ENCODE data around the gene PRDM7. TPM values are rescaled to one million over a fixed set of nuclear protein-coding genes. Genes with fewer than 3 reads are reported as not detected.

PRDM7 gene
- total RNA-seq, 1 experiment from 2014 or later, result not detected

GRCh38 chr16:90081606-90081970 lies 4.5 kb upstream of the PRDM7 start:
- H3K4me3 Mint-ChIP-seq, result peak overlapping the region; percentile 91
- H3K4me1 Mint-ChIP-seq, result peaks cover 16% of the 10 kb centered on the region
- no peak overlapping the region for H3K27ac Mint-ChIP-seq
- no peak for ATAC-seq
- H3K36me3 Mint-ChIP-seq, result no peaks in the 10 kb centered on the region
- POLR2A ChIA-PET, result no interaction called here
- peaks cover 66% of the 10 kb centered on the region for H3K27me3 Mint-ChIP-seq (ENCODE audit: low read depth)
- TF ChIP-seq NFATC4 (CRISPR knock-in tag; IDR thresholded peaks at IDR 0.05) (no peak), RORB (CRISPR knock-in tag; IDR thresholded peaks at IDR 0.05) (no peak), RELA (CRISPR knock-in tag; IDR thresholded peaks at IDR 0.05; ENCODE audit: borderline replicate concordance) (no peak), TCF7 (CRISPR knock-in tag; IDR thresholded peaks at IDR 0.05; ENCODE audit: low read depth) (no peak), FOXJ3 (CRISPR knock-in tag; IDR thresholded peaks at IDR 0.05; ENCODE audit: borderline replicate concordance) (no peak)
- peaks cover 11% of the 10 kb centered on the region for H3K9me3 Mint-ChIP-seq
- CTCF ChIA-PET, result interaction anchor here (0.7 to 2.8 kb wide), 14 partner anchors 9 to 375 kb away, joined by 3 to 26 read pairs (median 5); partner anchors contain the start of gene DBNDD1
- peak; percentile 27 for DNase-seq (ENCODE audit: low spot score)

GRCh38 chr16:90078579-90078895 lies 1.4 kb upstream of the PRDM7 start:
- ATAC-seq (no peak), DNase-seq (ENCODE audit: low spot score) (no peak)
- POLR2A ChIA-PET, result interaction anchor here (0.6 kb wide), 1 partner anchor 278 kb away, joined by 3 read pairs; no protein-coding TSS in a partner anchor
- CTCF ChIA-PET, result no interaction called here
- no peak overlapping the region for H3K27ac Mint-ChIP-seq
- peaks cover 4% of the 10 kb centered on the region; the same call in 1 of the 2 replicates for H3K9me3 Mint-ChIP-seq
- H3K4me1 Mint-ChIP-seq, result peaks cover 17% of the 10 kb centered on the region
- no peak overlapping the region for H3K4me3 Mint-ChIP-seq
- TF ChIP-seq HMGXB4 (CRISPR knock-in tag; IDR thresholded peaks at IDR 0.05), result no peak
- TF ChIP-seq TP53 (CRISPR knock-in tag; IDR thresholded peaks at IDR 0.05), result no peak
- TF ChIP-seq MAX (CRISPR knock-in tag; IDR thresholded peaks at IDR 0.05), result no peak
- TF ChIP-seq USF2 (CRISPR knock-in tag; IDR thresholded peaks at IDR 0.05), result no peak
- no peaks in the 10 kb centered on the region for H3K36me3 Mint-ChIP-seq
- peaks cover 79% of the 10 kb centered on the region for H3K27me3 Mint-ChIP-seq (ENCODE audit: low read depth)

- CTCF ChIA-PET, result no interaction called here
- ATAC-seq, result peak; percentile 25
- POLR2A ChIA-PET, result interaction anchor here (0.6 kb wide), 1 partner anchor 278 kb away, joined by 3 read pairs; no protein-coding TSS in a partner anchor
- Mint-ChIP-seq H3K4me1 (peaks cover 17% of the 10 kb centered on the region), H3K4me3 (peak overlapping the region; percentile 75), H3K9me3 (peaks cover 4% of the 10 kb centered on the region; the same call in 1 of the 2 replicates), H3K36me3 (no peaks in the 10 kb centered on the region), H3K27me3 (ENCODE audit: low read depth) (peaks cover 83% of the 10 kb centered on the region), H3K27ac (peak overlapping the region; percentile 52)
- DNase-seq (ENCODE audit: low spot score), result no peak
- peak; percentile 45; the same call in 1 of the 2 replicates for TF ChIP-seq JUN (CRISPR knock-in tag; IDR thresholded peaks at IDR 0.05)
- no peak for TF ChIP-seq ZNF121 (CRISPR knock-in tag; IDR thresholded peaks at IDR 0.05)
- TF ChIP-seq CDX4 (CRISPR knock-in tag; IDR thresholded peaks at IDR 0.05; ENCODE audit: borderline replicate concordance), result no peak
- TF ChIP-seq CTCF (IDR thresholded peaks at IDR 0.05), result no peak
- TF ChIP-seq ATF2 (CRISPR knock-in tag; IDR thresholded peaks at IDR 0.05; ENCODE audit: borderline replicate concordance, low read depth), result no peak
- TF ChIP-seq TCF7 (CRISPR knock-in tag; IDR thresholded peaks at IDR 0.05; ENCODE audit: low read depth), result no peak
- TF ChIP-seq TP53 (CRISPR knock-in tag; IDR thresholded peaks at IDR 0.05), result no peak
- TF ChIP-seq TEAD1 (CRISPR knock-in tag; IDR thresholded peaks at IDR 0.05), result no peak
- TF ChIP-seq USF1 (CRISPR knock-in tag; IDR thresholded peaks at IDR 0.05), result no peak
- peak; percentile 85 for TF ChIP-seq MAX (CRISPR knock-in tag; IDR thresholded peaks at IDR 0.05)
- TF ChIP-seq ATF1 (CRISPR knock-in tag; IDR thresholded peaks at IDR 0.05), result no peak
- no peak for TF ChIP-seq PREB (CRISPR knock-in tag; IDR thresholded peaks at IDR 0.05; ENCODE audit: borderline replicate concordance)
These were observed 837 bp upstream of the PRDM7 start for GRCh38 chr16:90077757-90078578.

All from WTC11 (cell line).